NCI-H345 treated with DMSO at 0.1 percent for 48 hours (cell line): Measurements from ENCODE around the gene DOP1B.
"Not testable (repeated sequence)": the region's sequence is repeated elsewhere in the genome, so short reads cannot be mapped to it uniquely, and the experiment has no call there.

ENCODE experiments used
- DNase-seq: peaks from one replicate; lab custom pipeline; 2025; ENCODE audit not compliant: unreplicated experiment; lab: John Stamatoyannopoulos, UW

The DOP1B gene

DNA sequence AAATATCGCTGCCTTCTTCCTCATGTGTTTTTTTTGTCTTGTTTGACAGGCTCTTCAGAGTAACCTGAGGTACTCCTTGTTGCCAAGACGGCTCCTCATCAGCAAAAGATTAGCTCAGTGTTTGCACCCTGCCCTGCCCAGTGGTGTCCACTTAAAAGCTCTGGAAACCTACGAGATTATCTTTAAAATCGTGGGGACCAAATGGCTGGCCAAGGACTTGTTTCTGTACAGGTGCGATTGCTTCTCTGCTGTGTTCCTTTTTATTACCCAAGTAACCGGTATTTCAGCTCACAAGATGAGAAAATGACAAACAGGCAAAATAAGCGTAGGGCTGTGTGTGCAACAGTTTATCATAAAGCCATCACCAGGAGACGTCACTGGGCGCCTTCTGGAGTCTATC, 42.4 kb downstream of the DOP1B start:
- DNase-seq = no peak

DNA sequence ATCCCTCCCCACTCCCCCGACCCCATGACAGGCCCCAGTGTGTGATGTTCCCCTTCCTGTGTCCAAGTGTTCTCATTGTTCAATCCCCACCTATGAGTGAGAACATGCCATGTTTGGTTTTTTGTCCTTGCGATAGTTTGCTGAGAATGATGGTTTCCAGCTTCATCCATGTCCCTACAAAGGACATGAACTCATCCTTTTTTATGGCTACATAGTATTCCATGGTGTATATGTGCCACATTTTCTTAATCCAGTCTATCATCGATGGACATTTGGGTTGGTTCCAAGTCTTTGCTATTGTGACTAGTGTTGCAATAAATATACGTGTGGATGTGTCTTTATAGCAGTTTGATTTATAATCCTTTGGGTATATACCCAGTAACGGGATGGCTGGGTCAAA, 43.0 kb downstream of the DOP1B start:
- DNase-seq = not testable (repeated sequence)

DNA sequence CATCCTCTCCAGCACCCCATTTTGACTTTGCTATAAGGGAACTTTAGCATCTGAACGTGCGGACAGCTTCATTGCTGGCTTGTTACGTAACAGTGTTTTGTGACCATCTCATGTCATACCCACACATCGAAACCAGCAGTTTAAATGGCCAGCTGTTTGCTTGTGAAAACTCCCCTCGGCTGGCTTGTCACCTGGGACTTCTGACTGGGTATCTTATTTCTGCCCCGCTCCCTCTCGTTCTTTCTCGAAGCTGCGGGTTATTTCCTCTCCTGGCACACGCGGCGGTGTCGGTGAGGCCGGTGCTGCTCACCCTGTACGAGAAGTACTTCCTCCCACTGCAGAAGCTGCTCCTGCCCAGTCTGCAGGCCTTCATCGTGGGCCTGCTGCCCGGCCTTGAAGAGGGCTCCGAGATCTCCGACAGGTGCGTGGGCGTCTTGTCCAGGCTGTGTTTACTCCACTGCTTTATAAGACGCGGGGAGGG, 43.5 kb downstream of the DOP1B start:
- no peak for DNase-seq

DNA sequence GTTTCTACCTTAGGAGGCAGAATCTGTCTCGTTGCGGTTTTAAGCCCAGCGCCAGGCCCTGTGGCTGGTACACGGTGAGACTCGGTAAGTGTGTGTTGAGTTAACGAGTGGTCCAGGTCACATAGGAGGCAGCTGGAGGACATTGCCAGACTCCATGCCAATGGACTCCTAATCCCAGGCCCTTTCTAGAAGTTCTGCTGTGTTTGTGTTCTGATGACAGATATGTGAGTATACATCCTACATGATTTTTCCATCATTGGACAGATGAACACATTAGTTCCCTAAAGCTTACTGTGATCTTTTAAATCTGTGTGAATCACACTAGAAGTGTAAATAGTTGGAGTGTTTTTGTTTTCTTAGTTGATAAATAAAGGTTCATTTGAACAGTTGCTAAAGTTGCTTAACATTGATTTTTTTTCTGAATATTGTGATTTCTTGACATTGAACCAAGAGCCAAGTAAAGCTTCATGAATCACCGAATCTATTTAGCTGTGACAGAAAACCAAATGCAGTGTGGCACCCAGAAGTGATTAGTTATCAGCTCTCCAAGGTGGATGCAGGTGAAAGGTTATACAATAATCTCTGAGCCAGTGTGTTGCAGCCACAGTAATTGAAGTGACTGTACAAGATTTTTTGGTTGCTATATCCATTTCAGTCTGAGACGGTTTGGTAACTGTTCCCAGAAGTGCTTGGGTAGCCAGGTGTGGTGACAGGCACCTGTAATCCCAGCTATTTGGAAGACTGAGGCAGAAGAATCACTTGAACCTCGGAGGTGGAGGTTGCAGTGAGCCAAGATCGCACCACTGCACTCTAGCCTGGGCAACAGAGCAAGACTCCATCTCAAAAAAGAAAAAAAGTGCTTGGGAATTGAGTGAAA, 46.3 kb downstream of the DOP1B start:
- DNase-seq = no peak

DNA sequence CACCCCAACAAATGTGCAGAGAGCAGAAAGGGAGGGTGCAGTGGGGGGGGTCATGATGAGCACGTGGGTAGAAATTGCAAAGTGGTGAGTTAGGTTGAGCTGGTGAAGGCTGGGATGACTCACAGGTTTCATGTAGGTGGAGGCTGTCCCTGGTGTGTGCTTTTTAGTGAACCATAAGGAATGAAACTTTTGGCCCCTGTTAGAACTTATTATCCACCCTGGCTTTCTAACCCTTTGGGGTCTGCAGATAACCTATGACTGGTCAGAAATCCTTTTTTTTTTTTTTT, 46.9 kb downstream of the DOP1B start:
- no peak for DNase-seq

DNA sequence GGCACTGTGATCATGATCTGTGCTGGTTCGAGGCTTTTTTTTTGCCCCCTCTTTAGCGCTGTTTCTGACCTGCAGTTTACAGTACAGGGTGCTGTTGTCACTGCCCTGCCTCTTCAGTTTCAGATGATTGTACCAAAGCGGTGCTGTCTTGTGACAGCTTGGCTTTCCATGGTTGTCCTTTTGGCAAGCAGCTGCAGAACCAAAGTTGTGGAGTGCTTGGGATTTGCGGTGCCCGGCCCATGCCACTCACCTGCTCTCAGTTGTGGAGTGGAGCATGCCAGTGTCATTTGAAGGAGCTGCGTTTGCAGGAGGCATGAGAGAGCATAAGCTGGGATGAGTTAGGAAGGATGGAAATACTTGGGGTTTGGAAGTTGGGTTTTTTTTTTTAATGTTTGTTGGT, 48.4 kb downstream of the DOP1B start:
- no peak for DNase-seq

DNA sequence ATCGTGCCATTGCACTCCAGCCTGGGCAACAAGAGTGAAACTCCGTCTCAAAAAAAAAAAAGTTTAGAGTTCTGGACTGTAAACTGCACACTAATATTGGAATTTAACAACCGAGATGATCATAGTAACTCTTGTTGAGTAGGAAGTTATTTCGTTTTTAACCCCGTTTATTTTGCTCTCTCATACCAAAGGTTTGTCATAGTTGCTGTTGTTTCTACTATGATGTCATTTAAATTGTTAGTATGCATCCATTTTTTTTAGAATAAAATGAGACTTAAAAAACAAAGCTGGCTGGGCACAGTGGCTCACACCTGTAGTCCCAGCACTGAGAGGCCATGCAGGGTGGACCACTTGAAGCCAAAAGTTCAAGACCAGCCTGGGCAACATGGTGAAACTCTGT, 49.3 kb downstream of the DOP1B start:
- DNase-seq = no peak
